ENCODE results near the gene DUSP1. TPM values are rescaled to one million over a fixed set of nuclear protein-coding genes. Genes with fewer than 3 reads are reported as not detected.
"Not testable (repeated sequence)": the region's sequence is repeated elsewhere in the genome, so short reads cannot be mapped to it uniquely, and the experiment has no call there.

The DUSP1 gene
- total RNA-seq, 4 donors from 2014 or later, result 222 to 415 (median 252) TPM

DNA sequence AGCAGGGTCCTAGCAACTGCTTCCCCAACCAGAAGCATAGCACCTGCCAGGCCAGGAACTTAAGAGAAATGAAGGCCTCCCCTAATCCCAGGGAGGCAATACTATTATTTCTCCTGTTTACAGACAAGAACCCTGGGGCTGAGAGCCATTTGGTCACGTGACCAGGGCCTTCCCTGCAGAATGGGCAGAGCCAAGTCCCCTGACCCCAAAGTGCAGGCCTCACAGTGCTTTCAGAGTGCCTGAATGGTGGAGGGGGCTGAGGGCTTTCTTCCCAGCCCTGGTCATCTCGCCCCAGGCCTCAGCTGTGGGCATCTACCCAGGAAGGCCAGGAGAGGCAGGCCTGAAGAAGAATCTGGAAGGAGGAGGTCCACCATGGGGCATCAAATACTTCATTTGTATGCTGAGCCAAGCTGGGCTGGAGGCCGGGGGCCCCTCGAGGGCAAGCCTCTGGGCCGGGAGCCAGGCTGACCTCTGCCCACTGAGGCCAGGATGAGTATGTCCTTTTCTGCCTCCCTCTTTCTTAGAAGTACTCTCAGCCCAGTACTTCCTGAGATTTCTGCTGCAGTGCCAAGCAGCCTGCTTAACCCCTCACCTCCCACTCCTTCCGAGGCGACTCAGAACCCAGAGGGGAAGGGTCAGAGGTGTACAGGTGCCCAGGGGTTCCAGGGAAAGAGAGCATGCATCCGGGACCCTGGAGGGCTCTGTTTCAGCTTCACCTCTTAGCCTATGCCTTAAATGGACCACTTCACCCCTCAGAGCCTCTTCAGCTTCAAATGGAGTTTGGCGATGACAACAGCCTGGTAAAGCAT lies 18.9 kb upstream of the DUSP1 start:
- Histone ChIP-seq H3K9me3 (no peaks in the 10 kb centered on the region), H3K4me3 (no peak overlapping the region), H3K27ac (peak overlapping the region; percentile 52 to 85 (median 76)), H3K36me3 (no peaks in the 10 kb centered on the region), H3K4me1 (peaks cover 15 to 35% (median 34%) of the 10 kb centered on the region in 3 donors), H3K27me3 (no peaks in the 10 kb centered on the region)
- TF ChIP-seq POLR2A (IDR thresholded peaks at IDR 0.05), result no peak
- TF ChIP-seq, protein P1, sequence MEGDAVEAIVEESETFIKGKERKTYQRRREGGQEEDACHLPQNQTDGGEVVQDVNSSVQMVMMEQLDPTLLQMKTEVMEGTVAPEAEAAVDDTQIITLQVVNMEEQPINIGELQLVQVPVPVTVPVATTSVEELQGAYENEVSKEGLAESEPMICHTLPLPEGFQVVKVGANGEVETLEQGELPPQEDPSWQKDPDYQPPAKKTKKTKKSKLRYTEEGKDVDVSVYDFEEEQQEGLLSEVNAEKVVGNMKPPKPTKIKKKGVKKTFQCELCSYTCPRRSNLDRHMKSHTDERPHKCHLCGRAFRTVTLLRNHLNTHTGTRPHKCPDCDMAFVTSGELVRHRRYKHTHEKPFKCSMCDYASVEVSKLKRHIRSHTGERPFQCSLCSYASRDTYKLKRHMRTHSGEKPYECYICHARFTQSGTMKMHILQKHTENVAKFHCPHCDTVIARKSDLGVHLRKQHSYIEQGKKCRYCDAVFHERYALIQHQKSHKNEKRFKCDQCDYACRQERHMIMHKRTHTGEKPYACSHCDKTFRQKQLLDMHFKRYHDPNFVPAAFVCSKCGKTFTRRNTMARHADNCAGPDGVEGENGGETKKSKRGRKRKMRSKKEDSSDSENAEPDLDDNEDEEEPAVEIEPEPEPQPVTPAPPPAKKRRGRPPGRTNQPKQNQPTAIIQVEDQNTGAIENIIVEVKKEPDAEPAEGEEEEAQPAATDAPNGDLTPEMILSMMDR (IDR thresholded peaks at IDR 0.05), result no peak
- no peak for DNase-seq
- 63 to 80% methylated on average over 4 to 7 of the region's 9 CpGs for WGBS, 2 donors
- intact Hi-C loops (cut with DNase I), result no loop called here

DNA sequence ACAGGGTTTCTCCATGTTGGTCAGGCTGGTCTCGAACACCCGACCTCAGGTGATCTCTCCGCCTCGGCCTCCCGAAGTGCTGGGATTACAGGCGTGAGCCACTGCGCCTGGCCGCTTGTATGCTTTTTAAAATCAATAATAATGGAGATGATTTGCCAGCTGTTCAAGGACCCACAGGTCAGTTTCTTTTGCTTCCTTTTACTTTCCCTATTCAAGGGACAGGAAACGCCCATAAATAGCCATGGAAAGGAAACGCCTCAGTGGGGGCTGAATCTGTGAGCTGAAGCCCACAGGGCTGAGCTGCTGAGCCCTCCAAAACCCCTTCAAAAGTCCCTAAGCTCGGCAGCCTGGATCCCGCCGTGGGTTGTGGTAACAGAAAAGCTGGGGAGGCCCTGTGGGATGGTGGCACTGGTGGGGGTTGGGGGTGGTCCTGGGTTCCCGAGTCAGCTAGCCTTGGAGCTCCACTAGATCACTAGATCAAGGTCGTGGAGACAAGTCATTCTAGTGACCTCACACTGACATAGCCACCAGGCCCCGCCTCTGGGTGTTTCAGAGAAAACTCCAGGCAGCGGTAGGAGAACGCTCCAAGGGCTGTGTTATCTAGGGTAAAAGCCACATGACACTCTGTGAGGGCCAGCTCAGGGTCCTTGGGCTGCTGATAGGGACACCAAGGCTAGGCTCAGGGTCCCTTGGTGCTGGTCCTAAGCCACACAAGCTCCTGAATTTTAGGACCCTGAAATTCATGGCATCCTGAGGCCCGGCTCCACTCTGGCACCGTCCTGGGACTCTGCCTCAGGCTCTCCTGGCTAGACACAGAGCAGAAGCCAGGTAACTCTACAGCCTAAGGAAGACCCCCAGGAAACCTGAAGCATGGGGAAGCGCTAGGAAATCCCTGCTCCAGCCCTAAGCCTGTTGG lies 18.0 kb upstream of the DUSP1 start:
- TF ChIP-seq, protein P1 (IDR thresholded peaks at IDR 0.05), result no peak
- TF ChIP-seq POLR2A (IDR thresholded peaks at IDR 0.05), result peak in 1 of 4 donors; percentile 13
- intact Hi-C loops (cut with DNase I), result no loop called here
- DNase-seq, result no peak
- Histone ChIP-seq H3K4me1 (peaks cover 15 to 28% (median 26%) of the 10 kb centered on the region in 3 donors), H3K36me3 (no peaks in the 10 kb centered on the region), H3K4me3 (no peak overlapping the region), H3K27ac (peak overlapping the region; percentile 52 to 85 (median 76)), H3K9me3 (no peaks in the 10 kb centered on the region), H3K27me3 (no peaks in the 10 kb centered on the region)
- 74 to 86% methylated on average over 7 to 12 of the region's 21 CpGs for WGBS, 2 donors

DNA sequence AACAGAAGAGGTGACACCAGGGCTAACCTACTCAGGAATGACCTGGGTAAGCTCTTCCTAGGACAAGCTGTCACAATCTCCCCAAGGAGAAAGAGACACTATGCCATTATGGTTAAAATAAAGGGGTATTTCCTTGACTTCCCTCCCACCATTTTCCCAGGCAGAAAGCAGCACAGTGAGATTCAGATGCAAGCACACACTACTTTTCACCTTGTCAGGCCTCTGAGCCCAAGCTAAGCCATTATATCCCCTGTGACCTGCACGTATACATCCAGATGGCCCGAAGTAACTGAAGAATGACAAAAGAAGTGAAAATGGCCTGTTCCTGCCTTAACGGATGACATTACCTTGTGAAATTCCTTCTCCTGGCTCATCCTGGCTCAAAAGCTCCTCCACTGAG lies 16.5 kb upstream of the DUSP1 start:
- H3K27me3 ChIP-seq; intact Hi-C loops (cut with DNase I); H3K9me3 ChIP-seq; H3K27ac ChIP-seq; H3K4me3 ChIP-seq; DNase-seq; H3K36me3 ChIP-seq: not testable (repeated sequence)
- H3K4me1 ChIP-seq, result peaks cover 15 to 33% (median 23%) of the 10 kb centered on the region in 3 donors
- 90 to 97% methylated on average over 3 of the region's 3 CpGs for WGBS, 2 donors

DNA sequence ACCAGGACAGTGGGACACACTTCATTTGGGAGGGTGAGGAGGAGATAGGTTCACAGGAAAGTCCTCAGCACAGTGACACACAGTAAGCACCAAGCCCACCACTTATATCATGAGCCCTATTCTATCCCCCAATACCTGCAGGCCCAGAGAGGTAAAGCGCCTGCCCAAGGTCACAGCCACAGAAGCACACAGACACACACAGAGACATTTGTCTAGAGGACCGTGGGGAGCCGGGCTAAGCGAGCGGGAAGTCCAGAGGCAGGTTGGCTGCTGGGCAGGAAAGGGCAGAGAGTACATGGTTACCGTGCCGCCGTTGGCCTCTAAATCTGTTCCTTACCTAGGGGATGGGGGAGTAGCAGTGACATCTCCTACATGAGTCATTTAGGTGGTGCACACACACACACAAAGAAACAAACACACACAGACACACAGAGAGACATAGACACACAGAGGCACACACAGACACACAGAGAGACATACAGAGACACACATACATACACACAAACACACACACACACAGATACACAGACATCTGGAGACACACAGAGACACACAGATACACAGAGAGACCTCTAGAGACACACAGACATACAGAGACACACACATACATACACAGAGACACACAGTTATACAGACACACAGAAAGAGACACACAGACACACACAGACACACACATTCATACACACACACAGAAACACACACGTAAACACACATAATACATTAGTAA lies 15.9 kb upstream of the DUSP1 start:
- whole genome bisulfite sequencing, 2 donors, result 85 to 91% methylated on average over 9 of the region's 9 CpGs
- no peak for TF ChIP-seq POLR2A (IDR thresholded peaks at IDR 0.05)
- TF ChIP-seq, protein P1 (IDR thresholded peaks at IDR 0.05), result no peak
- peaks cover 15 to 39% (median 27%) of the 10 kb centered on the region in 3 donors for H3K4me1 ChIP-seq
- no peak overlapping the region for H3K27ac ChIP-seq
- no peaks in the 10 kb centered on the region for H3K27me3 ChIP-seq
- no peaks in the 10 kb centered on the region for H3K9me3 ChIP-seq
- no peak for DNase-seq
- H3K4me3 ChIP-seq, result no peak overlapping the region
- intact Hi-C loops (cut with DNase I), result no loop called here
- no peaks in the 10 kb centered on the region for H3K36me3 ChIP-seq

DNA sequence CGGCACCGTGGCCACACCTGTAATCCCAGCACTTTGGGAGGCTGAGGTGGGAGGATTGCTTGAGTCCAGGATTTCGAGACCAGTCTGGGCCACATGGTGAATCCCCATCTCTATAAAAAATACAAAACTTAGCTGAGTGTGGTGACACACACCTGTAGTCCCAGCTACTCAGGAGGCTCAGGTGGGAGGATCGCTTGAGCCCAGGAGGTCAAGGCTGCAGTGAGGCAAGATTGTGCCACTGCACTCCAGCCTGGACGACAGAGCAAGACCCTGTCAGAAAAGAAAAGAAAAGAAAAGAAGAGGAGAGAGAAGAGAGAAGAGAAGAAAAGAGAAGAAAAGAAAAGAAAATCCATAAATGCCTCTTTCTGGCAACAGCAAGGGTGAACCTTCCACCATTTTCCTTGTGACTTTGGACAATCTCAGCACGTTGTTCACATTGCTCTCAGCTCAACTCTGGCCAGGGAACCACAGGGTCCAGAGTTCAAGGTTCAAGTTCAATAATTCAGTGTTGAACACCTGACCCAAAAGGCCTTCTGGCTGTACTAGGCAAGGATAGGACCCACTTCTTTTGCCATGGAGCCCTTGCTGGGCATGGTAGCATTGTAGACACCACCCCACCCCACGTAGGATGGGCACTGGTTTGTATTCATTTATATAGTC lies 14.6 kb upstream of the DUSP1 start:
- H3K4me3 ChIP-seq, result no peak overlapping the region
- no peaks in the 10 kb centered on the region for H3K9me3 ChIP-seq
- H3K27me3 ChIP-seq, result no peaks in the 10 kb centered on the region
- 83 to 90% methylated on average over 6 to 7 of the region's 7 CpGs for WGBS, 2 donors
- no peaks in the 10 kb centered on the region for H3K36me3 ChIP-seq
- peak overlapping the region in 1 of 4 donors; percentile 7 for H3K27ac ChIP-seq
- TF ChIP-seq, protein P1 (IDR thresholded peaks at IDR 0.05), result no peak
- DNase-seq, result no peak
- peaks cover 15 to 37% (median 28%) of the 10 kb centered on the region in 3 donors for H3K4me1 ChIP-seq
- intact Hi-C loops (cut with DNase I), result no loop called here

DNA sequence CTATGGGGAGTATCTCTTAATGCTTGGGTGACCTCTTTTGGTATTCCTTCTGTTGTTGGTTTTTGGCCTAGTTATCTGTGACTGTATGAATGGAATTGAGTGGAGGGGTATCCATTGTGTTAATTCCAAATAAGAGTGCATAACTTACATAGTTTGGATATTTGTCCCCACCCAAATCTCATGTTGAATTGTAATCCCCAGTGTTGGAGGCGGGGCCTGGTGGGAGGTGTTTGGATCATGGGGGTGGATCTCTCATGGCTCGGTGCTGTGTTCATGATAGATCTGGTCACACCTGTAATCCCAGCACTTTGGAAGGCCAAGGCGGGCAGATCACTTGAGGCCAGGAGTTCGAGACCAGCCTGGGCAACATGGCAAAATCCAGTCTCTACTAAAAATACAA lies 13.2 kb upstream of the DUSP1 start:
- H3K9me3 ChIP-seq; DNase-seq; intact Hi-C loops (cut with DNase I); H3K27ac ChIP-seq; H3K36me3 ChIP-seq; H3K27me3 ChIP-seq; H3K4me3 ChIP-seq: not testable (repeated sequence)
- H3K4me1 ChIP-seq, result peaks cover 5 to 25% (median 16%) of the 10 kb centered on the region in 3 donors
- WGBS, 2 donors, result 92 to 100% methylated on average over 2 of the region's 4 CpGs

DNA sequence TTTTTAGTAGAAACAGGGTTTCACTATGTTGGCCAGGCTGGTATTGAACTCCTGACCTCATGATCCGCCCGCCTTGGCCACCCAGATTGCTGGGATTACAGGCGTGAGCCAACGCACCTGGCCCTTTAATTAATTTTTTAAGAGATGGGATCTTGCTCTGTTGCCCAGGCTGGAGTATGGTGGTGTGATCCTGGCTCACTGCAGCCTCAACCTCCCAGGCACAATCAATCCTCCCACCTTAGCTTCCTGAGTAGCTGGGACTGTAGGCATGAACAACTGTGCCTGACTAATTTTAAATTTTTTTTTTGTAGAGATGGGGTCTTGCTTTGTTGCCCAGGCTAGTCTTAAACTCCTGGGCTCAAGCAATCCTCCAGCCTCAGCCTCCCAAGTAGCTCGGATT lies 12.3 kb upstream of the DUSP1 start:
- 90 to 95% methylated on average over 5 of the region's 5 CpGs for WGBS, 2 donors
- Histone ChIP-seq H3K27ac (peak overlapping the region in 3 of 4 donors; percentile 54 to 74 (median 71)), H3K4me1 (peaks cover 7 to 25% (median 11%) of the 10 kb centered on the region in 3 donors)
- H3K9me3 ChIP-seq; H3K36me3 ChIP-seq; intact Hi-C loops (cut with DNase I); DNase-seq; H3K4me3 ChIP-seq; H3K27me3 ChIP-seq: not testable (repeated sequence)

All from esophagus squamous epithelium (tissue), 5 donors.